K562 (cell line): ENCODE results near the gene PRKX. TPM values are rescaled to one million over a fixed set of nuclear protein-coding genes. Genes with fewer than 3 reads are reported as not detected.

Source experiments
- ATAC-seq: fragments of 200-7000 bp; cut with Tn5 transposase; 3 replicates; pipeline ENCODE4 v1.9.1; 2020; ENCODE audit warnings: moderate library complexity
- BruUV-seq: library from RNA; stranded (reverse); fragments of 400-500 nt; replicated peaks from 2 replicates; lab custom pipeline; 2021; lab: Mats Ljungman, UMichigan
- CTCF ChIA-PET: fragments of 300-600 bp; formaldehyde crosslinking; extraction: SDS; loops from one replicate; lab custom pipeline; 2021; ENCODE audit warnings: low intra/inter-chr PET ratio; lab: Yijun Ruan, JAX
- POLR2A ChIA-PET: fragments of 300-600, 350-650 bp; sonication (Branson Sonifier 250); formaldehyde crosslinking; extraction: SDS; loops from one replicate; lab custom pipeline; 2021; ENCODE audit warnings: antibody characterized with exemption, inconsistent platforms; lab: Yijun Ruan, JAX
- DNase-seq, 4 experiments: peaks; one replicate each; pipeline versions ENCODE4 v3.0.0 to v3.0.0-alpha.2; 2011 to 2018; ENCODE audit warnings: low spot score in 3 of 4, mixed read lengths in 3 of 4; ENCODE audit errors: extremely low read depth in 1 of 4
- FAIRE-seq: peaks from 2 replicates; lab custom pipeline; 2011; peaks lifted over from hg19 to GRCh38; lab: Jason Lieb, UNC
- H2AFZ ChIP-seq: 2 replicates; pipeline ENCODE4 v1.6.0; 2011; ENCODE audit warnings: low read depth, low read length, control low read depth, inconsistent platforms
- H3K27ac ChIP-seq: fragments of 200-600 bp; 3 replicates; pipeline ENCODE4 v1.8.0; 2011; ENCODE audit warnings: low read depth, mild to moderate bottlenecking, control low read depth, inconsistent platforms, low read length, moderate library complexity, mixed read lengths; ENCODE audit errors: extremely low read depth
- H3K27me3 ChIP-seq, 2 experiments: fragments of 300-600 bp in 1 of 2; 2 replicates in 1 of 2; 3 replicates in 1 of 2; pipeline versions ENCODE4 v1.6.0 to v1.8.0; 2011; ENCODE audit warnings: inconsistent platforms in 2 of 2, low read length in 2 of 2, mild to moderate bottlenecking in 1 of 2, mixed read lengths in 1 of 2, moderate library complexity in 1 of 2; ENCODE audit not compliant: control insufficient read depth in 2 of 2, insufficient read depth in 2 of 2
- H3K36me3 ChIP-seq: fragments of 300-600 bp; 3 replicates; pipeline ENCODE4 v1.8.0; 2011; ENCODE audit warnings: mild to moderate bottlenecking, low read length, inconsistent platforms; ENCODE audit not compliant: control insufficient read depth, insufficient read depth
- H3K4me1 ChIP-seq, 2 experiments: fragments of 200-600 bp in 1 of 2; replicated peaks in 1 of 2; 2 replicates in 1 of 2; 3 replicates in 1 of 2; pipeline versions ENCODE4 v1.5.1 to v1.8.0; 2011; ENCODE audit warnings: inconsistent platforms in 2 of 2, low read length in 2 of 2, mild to moderate bottlenecking in 1 of 2, mixed read lengths in 1 of 2, moderate library complexity in 1 of 2; ENCODE audit not compliant: control insufficient read depth in 2 of 2, insufficient read depth in 2 of 2
- H3K4me2 ChIP-seq: 2 replicates; pipeline ENCODE4 v1.6.1; 2011; ENCODE audit warnings: low read length, control low read depth, inconsistent platforms, mixed read lengths; ENCODE audit not compliant: insufficient read depth
- H3K4me3 ChIP-seq: fragments of 200-600 bp; sonication (generic), shearing (Covaris generic); 2 replicates; pipeline ENCODE4 v1.5.1; 2016; ENCODE audit warnings: control low read depth, inconsistent platforms
- H3K79me2 ChIP-seq: fragments of 200-600 bp; 3 replicates; pipeline ENCODE4 v1.8.0; 2011; ENCODE audit warnings: low read length, inconsistent platforms; ENCODE audit not compliant: control insufficient read depth, insufficient read depth
- H3K9ac ChIP-seq, 2 experiments: 2 replicates each; pipeline versions ENCODE4 v1.6.0 to v1.6.1; 2011; ENCODE audit warnings: low read depth in 2 of 2, low read length in 2 of 2, control low read depth in 1 of 2, inconsistent platforms in 1 of 2, mild to moderate bottlenecking in 1 of 2, mixed read lengths in 1 of 2; ENCODE audit not compliant: insufficient read depth in 1 of 2
- H3K9me1 ChIP-seq: one replicate; pipeline ENCODE4 v1.6.0; 2011; ENCODE audit warnings: inconsistent platforms, mild to moderate bottlenecking, low read length, moderate library complexity; ENCODE audit not compliant: control insufficient read depth, insufficient read depth
- H3K9me3 ChIP-seq: replicated peaks from 2 replicates; pipeline ENCODE4 v1.5.1; 2011; ENCODE audit warnings: low read depth, low read length, inconsistent platforms; ENCODE audit not compliant: control insufficient read depth, insufficient read depth
- H4K20me1 ChIP-seq: replicated peaks from 2 replicates; pipeline ENCODE4 v1.6.1; 2011; ENCODE audit warnings: low read length, inconsistent platforms, mixed read lengths; ENCODE audit not compliant: control insufficient read depth, insufficient read depth
- GABPA ChIP-seq: fragments of 200-800 bp; sonication (Bioruptor generic); conservative IDR thresholded peaks from 2 replicates; pipeline ENCODE4 v1.6.1; 2016; ENCODE audit warnings: low read depth, missing genetic modification characterization, missing compliant biosample characterization
- NFE2 ChIP-seq: IDR thresholded peaks from 2 replicates; pipeline ENCODE4 v1.6.1; 2014; ENCODE audit warnings: antibody characterized with exemption, low read depth
- WGBS: fragments of 100-300 bp; shearing (Covaris generic); methylation state at CpG from one replicate; pipeline ENCODE4 v1.1.6; 2016; ENCODE audit warnings: low coverage, mixed read lengths; ENCODE audit not compliant: insufficient coverage; ENCODE audit errors: missing lambda C conversion rate; 5-methylcytosine and 5-hydroxymethylcytosine counted together
- in situ Hi-C: fragments of 300-500 bp; cut with MboI; formaldehyde crosslinking; loops from 4 replicates; pipeline ENCODE4 v1.15.0; 2018; ENCODE audit warnings: inconsistent platforms, mixed read lengths
- intact Hi-C: fragments of 100-400 bp; cut with micrococcal nuclease; formaldehyde crosslinking; loops from 2 replicates; pipeline ENCODE4 v1.14.2; 2022
- polyA plus RNA-seq, 8 experiments: library from polyadenylated mRNA; depleted of rRNA in 4 of 8; stranded (reverse) in 5 of 8; unstranded in 3 of 8; fragments of >200 nt; fragmentation: Nextera tagmentation in 2 of 8; fragmentation: Illumina TruSeq in 1 of 8; extraction: Ambion mirVana in 2 of 8; extraction: Trizol in 1 of 8; gene quantifications; 2 replicates each; pipeline versions ENCODE4 v1.2.1 to v1.2.3, GENCODE V29; 2011 to 2014; ENCODE audit warnings: inconsistent platforms in 1 of 8, missing spikeins in 1 of 8
- total RNA-seq, 7 experiments: library from RNA; depleted of rRNA in 6 of 7; stranded (reverse); fragments of >200 nt in 6 of 7; fragmentation: Illumina TruSeq in 2 of 7; extraction: Trizol in 2 of 7; gene quantifications; 2 replicates each; pipeline versions ENCODE4 v1.2.1 to v1.2.3, GENCODE V29; 2011 to 2021; ENCODE audit warnings: low replicate concordance in 1 of 7
- TF ChIP-seq, protein P1 (sequence below), 3 experiments: fragments of 200-800 bp in 1 of 3; fragments of 250-450 bp in 1 of 3; fragments of 450-650 bp in 1 of 3; sonication (Bioruptor Pico) in 1 of 3; sonication (Bioruptor generic) in 1 of 3; formaldehyde crosslinking in 1 of 3; IDR thresholded peaks; 2 replicates each; pipeline versions ENCODE4 v1.6.1 to v1.8.0; 2016 to 2022; ENCODE audit warnings: mild to moderate bottlenecking in 2 of 3, missing genetic modification characterization in 2 of 3, missing compliant biosample characterization in 1 of 3, moderate library complexity in 1 of 3
- TF ChIP-seq, protein P2 (sequence below): fragments of 250-450 bp; sonication (Bioruptor Pico); IDR thresholded peaks from 2 replicates; pipeline ENCODE4 v1.5.0; 2022; ENCODE audit warnings: mild to moderate bottlenecking

The PRKX gene
- total and polyA plus RNA-seq, 9 of the 15 experiments (the other 6 are each of a cell fraction or from before 2014, with no cell fraction given), result 3.3 to 29.4 (median 23.7) TPM

DNA sequence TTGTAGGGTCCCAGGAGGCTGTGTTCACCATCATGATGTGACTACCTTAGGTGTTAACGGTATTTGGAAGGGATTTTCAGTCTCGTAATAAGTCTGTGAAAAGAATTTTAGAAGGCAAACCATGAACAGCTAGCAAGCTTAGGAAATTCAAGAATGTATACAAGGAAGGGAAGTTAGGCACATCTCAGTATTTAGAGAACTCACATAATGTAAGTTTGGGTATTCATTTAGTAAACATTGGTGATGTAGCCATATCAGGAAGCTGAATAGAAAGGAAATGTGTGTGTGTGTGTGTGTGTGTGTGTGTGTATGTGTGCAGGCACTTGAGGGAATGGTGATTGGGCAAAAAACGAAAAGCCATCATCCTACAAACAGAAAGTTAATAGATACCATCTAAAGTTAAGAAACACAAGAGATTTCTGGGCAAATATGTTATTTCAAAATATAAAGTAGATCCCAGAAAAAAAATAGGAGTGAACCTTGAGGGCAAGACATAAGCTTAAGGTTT lies 34.7 kb upstream of the PRKX start:
- Histone ChIP-seq H2AFZ (no peak overlapping the region), H3K4me2 (no peak overlapping the region), H3K4me1 (no peaks in the 10 kb centered on the region), H3K9me3 (no peaks in the 10 kb centered on the region), H3K4me3 (no peak overlapping the region), H3K27ac (no peak overlapping the region), H3K27me3 (no peaks in the 10 kb centered on the region), H3K9ac (no peak overlapping the region), H4K20me1 (no peaks in the 10 kb centered on the region), H3K9me1 (no peaks in the 10 kb centered on the region), H3K36me3 (no peaks in the 10 kb centered on the region), H3K79me2 (no peaks in the 10 kb centered on the region)
- no peak for DNase-seq
- 0% methylated on average over 3 of the region's 3 CpGs for WGBS
- intact Hi-C loops, result no loop called here
- no peak for ATAC-seq
- FAIRE-seq, result no peak
- BruUV-seq, result no TSS peak
- TF ChIP-seq NFE2, result 0 out of 2 replicates have a peak, but pooled peaks have one; percentile 8
- TF ChIP-seq, protein P1, sequence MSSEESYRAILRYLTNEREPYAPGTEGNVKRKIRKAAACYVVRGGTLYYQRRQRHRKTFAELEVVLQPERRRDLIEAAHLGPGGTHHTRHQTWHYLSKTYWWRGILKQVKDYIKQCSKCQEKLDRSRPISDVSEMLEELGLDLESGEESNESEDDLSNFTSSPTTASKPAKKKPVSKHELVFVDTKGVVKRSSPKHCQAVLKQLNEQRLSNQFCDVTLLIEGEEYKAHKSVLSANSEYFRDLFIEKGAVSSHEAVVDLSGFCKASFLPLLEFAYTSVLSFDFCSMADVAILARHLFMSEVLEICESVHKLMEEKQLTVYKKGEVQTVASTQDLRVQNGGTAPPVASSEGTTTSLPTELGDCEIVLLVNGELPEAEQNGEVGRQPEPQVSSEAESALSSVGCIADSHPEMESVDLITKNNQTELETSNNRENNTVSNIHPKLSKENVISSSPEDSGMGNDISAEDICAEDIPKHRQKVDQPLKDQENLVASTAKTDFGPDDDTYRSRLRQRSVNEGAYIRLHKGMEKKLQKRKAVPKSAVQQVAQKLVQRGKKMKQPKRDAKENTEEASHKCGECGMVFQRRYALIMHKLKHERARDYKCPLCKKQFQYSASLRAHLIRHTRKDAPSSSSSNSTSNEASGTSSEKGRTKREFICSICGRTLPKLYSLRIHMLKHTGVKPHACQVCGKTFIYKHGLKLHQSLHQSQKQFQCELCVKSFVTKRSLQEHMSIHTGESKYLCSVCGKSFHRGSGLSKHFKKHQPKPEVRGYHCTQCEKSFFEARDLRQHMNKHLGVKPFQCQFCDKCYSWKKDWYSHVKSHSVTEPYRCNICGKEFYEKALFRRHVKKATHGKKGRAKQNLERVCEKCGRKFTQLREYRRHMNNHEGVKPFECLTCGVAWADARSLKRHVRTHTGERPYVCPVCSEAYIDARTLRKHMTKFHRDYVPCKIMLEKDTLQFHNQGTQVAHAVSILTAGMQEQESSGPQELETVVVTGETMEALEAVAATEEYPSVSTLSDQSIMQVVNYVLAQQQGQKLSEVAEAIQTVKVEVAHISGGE (CRISPR knock-in tag; IDR thresholded peaks at IDR 0.05), result no peak
- TF ChIP-seq, protein P2, sequence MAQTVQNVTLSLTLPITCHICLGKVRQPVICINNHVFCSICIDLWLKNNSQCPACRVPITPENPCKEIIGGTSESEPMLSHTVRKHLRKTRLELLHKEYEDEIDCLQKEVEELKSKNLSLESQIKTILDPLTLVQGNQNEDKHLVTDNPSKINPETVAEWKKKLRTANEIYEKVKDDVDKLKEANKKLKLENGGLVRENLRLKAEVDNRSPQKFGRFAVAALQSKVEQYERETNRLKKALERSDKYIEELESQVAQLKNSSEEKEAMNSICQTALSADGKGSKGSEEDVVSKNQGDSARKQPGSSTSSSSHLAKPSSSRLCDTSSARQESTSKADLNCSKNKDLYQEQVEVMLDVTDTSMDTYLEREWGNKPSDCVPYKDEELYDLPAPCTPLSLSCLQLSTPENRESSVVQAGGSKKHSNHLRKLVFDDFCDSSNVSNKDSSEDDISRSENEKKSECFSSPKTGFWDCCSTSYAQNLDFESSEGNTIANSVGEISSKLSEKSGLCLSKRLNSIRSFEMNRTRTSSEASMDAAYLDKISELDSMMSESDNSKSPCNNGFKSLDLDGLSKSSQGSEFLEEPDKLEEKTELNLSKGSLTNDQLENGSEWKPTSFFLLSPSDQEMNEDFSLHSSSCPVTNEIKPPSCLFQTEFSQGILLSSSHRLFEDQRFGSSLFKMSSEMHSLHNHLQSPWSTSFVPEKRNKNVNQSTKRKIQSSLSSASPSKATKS (CRISPR knock-in tag), result no peak
- 0 out of 2 replicates have a peak, but pooled peaks have one; percentile 35 for TF ChIP-seq GABPA
- POLR2A ChIA-PET, result interaction anchor here (1.1 kb wide), 1 partner anchor 14 kb away, joined by 4 read pairs; no protein-coding TSS in a partner anchor
- CTCF ChIA-PET, result no interaction called here
- in situ Hi-C loops, result no loop called here
